Panc1 (cell line): ENCODE results near the gene OBI1. TPM values are rescaled to one million over a fixed set of nuclear protein-coding genes. Genes with fewer than 3 reads are reported as not detected.

Source experiments
- ATAC-seq: fragments of 200-7000 bp; cut with Tn5 transposase; 2 replicates; pipeline ENCODE4 v1.9.1; 2020; ENCODE audit warnings: mild to moderate bottlenecking, moderate library complexity
- BruUV-seq: library from RNA; stranded (reverse); fragments of 400-500 nt; replicated peaks from 2 replicates; lab custom pipeline; 2021; lab: Mats Ljungman, UMichigan
- CTCF ChIA-PET: fragments of 300-600 bp; sonication (Branson Sonifier 250); formaldehyde crosslinking; loops from one replicate; lab custom pipeline; 2022; ENCODE audit warnings: antibody characterized with exemption; lab: Charles Lee
- POLR2A ChIA-PET: fragments of 300-600 bp; sonication (Branson Sonifier 250); formaldehyde crosslinking; loops from one replicate; lab custom pipeline; 2022; ENCODE audit warnings: antibody characterized with exemption; lab: Charles Lee
- DNase-seq: peaks from one replicate; pipeline ENCODE4 v3.0.0-alpha.2; 2010; ENCODE audit warnings: low read depth, low spot score
- H3K27ac ChIP-seq: 2 replicates; pipeline ENCODE4 v1.5.1; 2011; ENCODE audit warnings: mild to moderate bottlenecking, low read length, inconsistent platforms
- H3K27me3 ChIP-seq: fragments of 200-500 bp; sonication (Bioruptor generic); 2 replicates; pipeline ENCODE4 v1.6.0; 2014; ENCODE audit warnings: low read length, inconsistent platforms; ENCODE audit not compliant: control insufficient read depth, insufficient read depth
- H3K36me3 ChIP-seq: fragments of 200-500 bp; sonication (Bioruptor generic); 2 replicates; pipeline ENCODE4 v1.5.1; 2014; ENCODE audit warnings: inconsistent platforms, mild to moderate bottlenecking, low read length, moderate library complexity; ENCODE audit not compliant: control insufficient read depth, insufficient read depth
- H3K4me1 ChIP-seq: 2 replicates; pipeline ENCODE4 v1.5.1; 2011; ENCODE audit warnings: inconsistent platforms, mild to moderate bottlenecking, low read length, moderate library complexity; ENCODE audit not compliant: control insufficient read depth, insufficient read depth
- H3K4me3 ChIP-seq, 2 experiments: 2 replicates each; pipeline ENCODE4 v1.5.1; 2011 to 2012; ENCODE audit warnings: low read depth in 2 of 2, low read length in 2 of 2, mild to moderate bottlenecking in 2 of 2, inconsistent platforms in 1 of 2, moderate library complexity in 1 of 2
- H3K9me3 ChIP-seq: fragments of 200-500 bp; sonication (Bioruptor generic); 2 replicates; pipeline ENCODE4 v1.5.1; 2014; ENCODE audit warnings: low read depth, mild to moderate bottlenecking, inconsistent platforms, low read length, moderate library complexity; ENCODE audit not compliant: control insufficient read depth, insufficient read depth
- CTCF ChIP-seq: fragments of 450-650 bp; IDR thresholded peaks from 2 replicates; pipeline ENCODE4 v1.5.1; 2017; ENCODE audit warnings: mild to moderate bottlenecking
- POLR2AphosphoS5 ChIP-seq: IDR thresholded peaks from 2 replicates; pipeline ENCODE4 v1.6.1; 2012; ENCODE audit warnings: mild to moderate bottlenecking, low read depth, low read length, moderate library complexity
- SIN3A ChIP-seq: IDR thresholded peaks from 2 replicates; pipeline ENCODE4 v1.6.1; 2012; ENCODE audit warnings: low read depth, mild to moderate bottlenecking, low read length, moderate library complexity, borderline replicate concordance; ENCODE audit not compliant: insufficient read depth
- TCF7L2 ChIP-seq: IDR thresholded peaks from 2 replicates; pipeline ENCODE4 v1.6.1; 2011; ENCODE audit warnings: mild to moderate bottlenecking, low read depth, low read length, inconsistent platforms
- in situ Hi-C: cut with HindIII; loops from 2 replicates; pipeline ENCODE4 v1.10.0; 2016; ENCODE audit warnings: low sequenced_read_pairs, low pct_unique_long_range_greater_than_20kb
- intact Hi-C: fragments of 100-400 bp; cut with micrococcal nuclease; formaldehyde crosslinking; loops from one replicate; pipeline ENCODE4 v1.10.0; 2022; ENCODE audit not compliant: unreplicated experiment
- total RNA-seq: library from RNA; stranded (reverse); gene quantifications from one replicate; pipeline ENCODE4 v1.2.1, GENCODE V29; 2021; ENCODE audit not compliant: unreplicated experiment
- TF ChIP-seq, protein P1 (sequence below), 2 experiments: IDR thresholded peaks; 2 replicates each; pipeline ENCODE4 v1.6.1; 2011 to 2012; ENCODE audit warnings: low read depth in 2 of 2, control low read depth in 1 of 2, low read length in 1 of 2, mild to moderate bottlenecking in 1 of 2, moderate library complexity in 1 of 2; ENCODE audit not compliant: insufficient read depth in 1 of 2

Gene OBI1
- total RNA-seq, 1 experiment from 2014 or later, result 9.1 TPM

DNA sequence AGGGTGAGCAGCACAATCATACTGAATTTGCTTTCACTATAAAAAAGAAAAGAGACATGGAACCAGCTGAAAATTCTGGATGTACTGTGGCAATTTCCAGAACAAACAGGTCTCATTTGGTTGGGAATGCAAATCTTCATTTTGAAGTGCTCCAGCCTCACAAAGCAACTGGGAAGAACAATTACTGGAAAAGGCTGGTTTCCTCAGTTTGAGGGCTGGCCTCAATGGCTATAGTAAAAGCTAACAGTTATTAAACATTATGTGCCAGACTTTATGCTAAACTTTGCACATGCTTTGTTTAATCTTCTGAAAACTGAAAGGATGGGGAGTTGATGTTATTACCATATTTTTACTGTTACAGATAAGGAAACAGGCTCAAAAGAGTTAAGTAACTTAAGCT is 3.0 kb downstream of the OBI1 start:
- POLR2A ChIA-PET, result no interaction called here
- intact Hi-C loops (no loop called here), in situ Hi-C loops (no loop called here)
- Histone ChIP-seq H3K4me3 (no peak overlapping the region), H3K27ac (no peak overlapping the region), H3K4me1 (no peaks in the 10 kb centered on the region; the same call in 1 of the 2 replicates), H3K9me3 (no peaks in the 10 kb centered on the region), H3K36me3 (no peaks in the 10 kb centered on the region; the same call in 1 of the 2 replicates), H3K27me3 (no peaks in the 10 kb centered on the region)
- no TSS peak for BruUV-seq
- CTCF ChIA-PET, result no interaction called here
- no peak for ATAC-seq
- TF ChIP-seq, protein P1, sequence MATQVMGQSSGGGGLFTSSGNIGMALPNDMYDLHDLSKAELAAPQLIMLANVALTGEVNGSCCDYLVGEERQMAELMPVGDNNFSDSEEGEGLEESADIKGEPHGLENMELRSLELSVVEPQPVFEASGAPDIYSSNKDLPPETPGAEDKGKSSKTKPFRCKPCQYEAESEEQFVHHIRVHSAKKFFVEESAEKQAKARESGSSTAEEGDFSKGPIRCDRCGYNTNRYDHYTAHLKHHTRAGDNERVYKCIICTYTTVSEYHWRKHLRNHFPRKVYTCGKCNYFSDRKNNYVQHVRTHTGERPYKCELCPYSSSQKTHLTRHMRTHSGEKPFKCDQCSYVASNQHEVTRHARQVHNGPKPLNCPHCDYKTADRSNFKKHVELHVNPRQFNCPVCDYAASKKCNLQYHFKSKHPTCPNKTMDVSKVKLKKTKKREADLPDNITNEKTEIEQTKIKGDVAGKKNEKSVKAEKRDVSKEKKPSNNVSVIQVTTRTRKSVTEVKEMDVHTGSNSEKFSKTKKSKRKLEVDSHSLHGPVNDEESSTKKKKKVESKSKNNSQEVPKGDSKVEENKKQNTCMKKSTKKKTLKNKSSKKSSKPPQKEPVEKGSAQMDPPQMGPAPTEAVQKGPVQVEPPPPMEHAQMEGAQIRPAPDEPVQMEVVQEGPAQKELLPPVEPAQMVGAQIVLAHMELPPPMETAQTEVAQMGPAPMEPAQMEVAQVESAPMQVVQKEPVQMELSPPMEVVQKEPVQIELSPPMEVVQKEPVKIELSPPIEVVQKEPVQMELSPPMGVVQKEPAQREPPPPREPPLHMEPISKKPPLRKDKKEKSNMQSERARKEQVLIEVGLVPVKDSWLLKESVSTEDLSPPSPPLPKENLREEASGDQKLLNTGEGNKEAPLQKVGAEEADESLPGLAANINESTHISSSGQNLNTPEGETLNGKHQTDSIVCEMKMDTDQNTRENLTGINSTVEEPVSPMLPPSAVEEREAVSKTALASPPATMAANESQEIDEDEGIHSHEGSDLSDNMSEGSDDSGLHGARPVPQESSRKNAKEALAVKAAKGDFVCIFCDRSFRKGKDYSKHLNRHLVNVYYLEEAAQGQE (IDR thresholded peaks at IDR 0.05; ENCODE audit: insufficient read depth in 1 of 2, low read depth in 2 of 2, low read length in 1 of 2), result no peak
- TF ChIP-seq SIN3A, result no peak
- TF ChIP-seq CTCF, result no peak
- no peak for TF ChIP-seq POLR2AphosphoS5
- no peak for TF ChIP-seq TCF7L2
- DNase-seq, result no peak

- POLR2A ChIA-PET, result no interaction called here
- Histone ChIP-seq H3K9me3 (no peaks in the 10 kb centered on the region), H3K4me1 (no peaks in the 10 kb centered on the region; the same call in 1 of the 2 replicates), H3K27ac (no peak overlapping the region), H3K4me3 (no peak overlapping the region), H3K27me3 (no peaks in the 10 kb centered on the region), H3K36me3 (no peaks in the 10 kb centered on the region; the same call in 1 of the 2 replicates)
- no peak for DNase-seq
- CTCF ChIA-PET, result no interaction called here
- in situ Hi-C loops, result no loop called here
- ATAC-seq, result no peak
- no TSS peak for BruUV-seq
- no peak for TF ChIP-seq POLR2AphosphoS5
- TF ChIP-seq, protein P1 (IDR thresholded peaks at IDR 0.05; ENCODE audit: insufficient read depth in 1 of 2, low read depth in 2 of 2, low read length in 1 of 2), result no peak
- TF ChIP-seq CTCF, result no peak
- no peak for TF ChIP-seq TCF7L2
- TF ChIP-seq SIN3A, result no peak
- intact Hi-C loops, result no loop called here
These were observed 3.9 kb downstream of the OBI1 start for GRCh38 chr13:78655007-78655406.
